Upper lobe of right lung (tissue), 1 donor: Measurements from ENCODE around the gene ABHD10. TPM values are rescaled to one million over a fixed set of nuclear protein-coding genes. Genes with fewer than 3 reads are reported as not detected.
A peak's percentile ranks its signal among the peaks of the same experiment; 100 is the strongest.

Source experiments
- ATAC-seq: fragments of 200-7000 bp; cut with Tn5 transposase; one replicate; pipeline ENCODE4 v1.9.1; 2020; ENCODE audit warnings: mild to moderate bottlenecking, moderate library complexity
- DNase-seq: peaks from one replicate; pipeline ENCODE4 v3.0.0-alpha.2; 2020
- H3K27ac ChIP-seq: fragments of 200-600 bp; one replicate; pipeline ENCODE4 v1.8.0; 2022
- H3K27me3 ChIP-seq: fragments of 200-600 bp; one replicate; pipeline ENCODE4 v1.8.0; 2022; ENCODE audit warnings: mild to moderate bottlenecking
- H3K36me3 ChIP-seq: fragments of 200-600 bp; one replicate; pipeline ENCODE4 v1.8.0; 2022
- H3K4me1 ChIP-seq: fragments of 200-600 bp; one replicate; pipeline ENCODE4 v1.8.0; 2022
- H3K4me3 ChIP-seq: fragments of 200-600 bp; one replicate; pipeline ENCODE4 v1.8.0; 2022; ENCODE audit warnings: mild to moderate bottlenecking
- H3K9me3 ChIP-seq: fragments of 200-600 bp; one replicate; pipeline ENCODE4 v1.8.0; 2022
- intact Hi-C: fragments of 100-400 bp; cut with DNase I; formaldehyde crosslinking; loops from one replicate; pipeline ENCODE4 v1.11.0; 2022
- total RNA-seq: library from RNA; stranded (reverse); fragmentation: NEBNext Ultra II Directional; extraction: Animal tissue kit (Norgen Biotek cat#: 25700); gene quantifications from one replicate; pipeline ENCODE4 v1.2.1, GENCODE V29; 2021
- TF ChIP-seq, protein P1 (sequence below): fragments of 200-600 bp; IDR thresholded peaks from one replicate; pipeline ENCODE4 v1.8.0; 2022; ENCODE audit warnings: antibody characterized with exemption
- donor health status: DM: no; HTN: yes; CAD: no; lungs with severe emphysema.

Gene ABHD10
- total RNA-seq, 1 donor from 2014 or later: 27.6 TPM

DNA sequence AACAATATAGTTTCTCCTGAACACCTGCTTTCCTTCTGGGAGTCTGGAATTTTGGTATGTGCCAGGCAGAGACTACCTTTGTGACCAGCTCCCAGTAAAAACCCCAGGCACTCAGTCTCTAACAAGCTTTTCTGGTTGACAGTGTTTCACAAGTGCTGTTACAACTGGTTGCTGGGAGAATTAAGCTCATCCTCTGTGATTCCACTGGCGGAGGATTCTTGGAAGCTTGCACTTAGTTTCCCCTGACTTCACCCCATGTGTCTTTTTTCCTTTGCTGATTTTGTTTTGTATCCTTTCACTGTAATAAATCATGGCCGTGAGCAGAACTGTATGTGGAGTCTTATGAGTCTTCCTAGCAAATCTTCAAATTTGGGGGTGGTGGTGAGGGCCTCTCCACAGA is 14.2 kb downstream of the ABHD10 start:
- Histone ChIP-seq H3K4me3 (no peak overlapping the region), H3K36me3 (peaks cover 36% of the 10 kb centered on the region), H3K9me3 (no peaks in the 10 kb centered on the region), H3K4me1 (no peaks in the 10 kb centered on the region), H3K27ac (no peak overlapping the region), H3K27me3 (no peaks in the 10 kb centered on the region)
- intact Hi-C loops: no loop called here
- TF ChIP-seq, protein P1, sequence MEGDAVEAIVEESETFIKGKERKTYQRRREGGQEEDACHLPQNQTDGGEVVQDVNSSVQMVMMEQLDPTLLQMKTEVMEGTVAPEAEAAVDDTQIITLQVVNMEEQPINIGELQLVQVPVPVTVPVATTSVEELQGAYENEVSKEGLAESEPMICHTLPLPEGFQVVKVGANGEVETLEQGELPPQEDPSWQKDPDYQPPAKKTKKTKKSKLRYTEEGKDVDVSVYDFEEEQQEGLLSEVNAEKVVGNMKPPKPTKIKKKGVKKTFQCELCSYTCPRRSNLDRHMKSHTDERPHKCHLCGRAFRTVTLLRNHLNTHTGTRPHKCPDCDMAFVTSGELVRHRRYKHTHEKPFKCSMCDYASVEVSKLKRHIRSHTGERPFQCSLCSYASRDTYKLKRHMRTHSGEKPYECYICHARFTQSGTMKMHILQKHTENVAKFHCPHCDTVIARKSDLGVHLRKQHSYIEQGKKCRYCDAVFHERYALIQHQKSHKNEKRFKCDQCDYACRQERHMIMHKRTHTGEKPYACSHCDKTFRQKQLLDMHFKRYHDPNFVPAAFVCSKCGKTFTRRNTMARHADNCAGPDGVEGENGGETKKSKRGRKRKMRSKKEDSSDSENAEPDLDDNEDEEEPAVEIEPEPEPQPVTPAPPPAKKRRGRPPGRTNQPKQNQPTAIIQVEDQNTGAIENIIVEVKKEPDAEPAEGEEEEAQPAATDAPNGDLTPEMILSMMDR: no peak
- DNase-seq: no peak
- no peak for ATAC-seq

DNA sequence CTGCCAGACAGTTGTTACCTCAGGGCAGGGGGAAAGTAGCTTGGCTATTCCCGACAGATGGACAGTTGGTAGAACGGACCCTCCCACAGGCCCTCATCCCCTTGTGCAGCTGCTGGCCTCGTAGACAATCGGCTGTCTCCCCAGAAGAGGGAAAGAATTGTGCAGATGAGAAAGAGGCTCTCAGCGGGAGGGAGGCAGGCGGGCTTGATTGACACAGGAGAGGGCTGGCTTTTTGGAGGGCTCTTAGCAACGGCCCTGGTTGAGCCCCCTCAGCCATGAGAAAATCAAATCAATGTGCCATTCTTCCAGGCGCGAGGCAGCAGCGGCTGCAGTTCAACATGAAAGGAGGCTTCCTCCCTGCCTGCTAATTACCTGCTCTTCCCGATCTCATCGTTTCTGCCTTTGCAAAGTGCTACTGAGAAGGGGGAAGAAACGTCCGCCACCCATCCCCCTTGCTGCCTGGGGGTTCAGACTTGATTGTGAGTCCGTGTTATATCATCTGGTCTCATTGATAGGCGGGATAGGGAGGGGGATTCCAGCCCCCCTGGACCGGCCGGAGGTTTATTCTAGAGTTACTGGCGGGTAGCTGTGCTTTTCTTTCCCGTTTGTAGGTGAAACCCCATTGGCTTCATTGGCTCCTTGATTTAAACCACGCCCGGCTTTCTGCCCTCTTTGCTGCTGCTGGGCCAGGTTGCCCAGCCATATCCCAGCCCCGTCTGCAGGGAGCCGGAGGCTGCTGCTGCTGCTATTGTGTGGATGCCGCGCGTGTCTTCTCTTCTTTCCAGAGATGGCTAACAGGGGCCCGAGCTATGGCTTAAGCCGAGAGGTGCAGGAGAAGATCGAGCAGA is 20.0 kb downstream of the ABHD10 start, which contains the start of gene TAGLN3:
TAGLN3 (plus strand) TSS at position 287 of the 848 bp plus-strand sequence; CDS start at position 788, 501 bp downstream.
- peaks cover 10% of the 10 kb centered on the region for H3K27me3 ChIP-seq
- TF ChIP-seq, protein P1: no peak
- H3K9me3 ChIP-seq: no peaks in the 10 kb centered on the region
- DNase-seq (no peak), ATAC-seq (peak; percentile 80)
- intact Hi-C loops: no loop called here
- no peaks in the 10 kb centered on the region for H3K36me3 ChIP-seq
- H3K4me3 ChIP-seq: peak within 1 kb of the TSS; percentile 45
- peaks cover 11% of the 10 kb centered on the region for H3K4me1 ChIP-seq
- H3K27ac ChIP-seq: no peak within 1 kb of the TSS

DNA sequence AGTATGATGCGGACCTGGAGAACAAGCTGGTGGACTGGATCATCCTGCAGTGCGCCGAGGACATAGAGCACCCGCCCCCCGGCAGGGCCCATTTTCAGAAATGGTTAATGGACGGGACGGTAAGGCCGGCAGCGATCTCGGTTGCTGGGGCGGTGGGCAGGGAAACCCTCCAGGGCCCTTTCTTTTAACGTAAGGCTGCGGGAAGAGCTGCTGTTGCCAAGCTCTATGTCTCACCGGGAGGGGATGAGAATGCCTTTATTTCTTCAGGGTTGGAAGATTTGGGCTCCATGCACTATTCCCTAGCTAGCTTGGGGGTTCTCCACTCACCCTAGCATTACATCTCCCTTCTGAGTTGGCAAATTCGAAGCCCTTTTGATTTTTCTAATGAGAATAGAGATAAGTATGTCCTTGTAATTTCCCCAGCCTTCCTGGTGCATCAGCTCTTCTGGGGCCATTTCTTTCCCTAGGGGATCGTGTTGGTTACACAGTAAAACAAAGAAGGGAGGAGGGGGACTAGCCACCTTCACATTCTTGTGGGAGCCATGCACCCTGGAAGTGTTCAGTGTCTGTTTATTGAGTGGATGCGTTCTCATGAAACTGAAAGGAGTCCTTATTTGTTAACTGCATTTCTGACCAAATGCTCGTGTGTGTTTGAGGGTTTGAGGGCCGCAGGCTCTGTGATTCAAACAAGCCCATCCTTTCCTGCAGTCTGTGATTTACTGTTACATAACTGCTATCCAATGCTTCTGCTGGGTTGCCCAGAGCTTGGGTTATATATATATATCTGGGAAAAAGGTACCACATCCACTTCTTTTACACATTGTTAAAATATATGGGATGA is 20.9 kb downstream of the ABHD10 start:
- Histone ChIP-seq H3K27ac (no peak overlapping the region), H3K27me3 (peaks cover 10% of the 10 kb centered on the region), H3K4me1 (peaks cover 11% of the 10 kb centered on the region), H3K4me3 (peak overlapping the region; percentile 45), H3K36me3 (no peaks in the 10 kb centered on the region), H3K9me3 (no peaks in the 10 kb centered on the region)
- TF ChIP-seq, protein P1: no peak
- ATAC-seq (no peak), DNase-seq (no peak)
- intact Hi-C loops: no loop called here

DNA sequence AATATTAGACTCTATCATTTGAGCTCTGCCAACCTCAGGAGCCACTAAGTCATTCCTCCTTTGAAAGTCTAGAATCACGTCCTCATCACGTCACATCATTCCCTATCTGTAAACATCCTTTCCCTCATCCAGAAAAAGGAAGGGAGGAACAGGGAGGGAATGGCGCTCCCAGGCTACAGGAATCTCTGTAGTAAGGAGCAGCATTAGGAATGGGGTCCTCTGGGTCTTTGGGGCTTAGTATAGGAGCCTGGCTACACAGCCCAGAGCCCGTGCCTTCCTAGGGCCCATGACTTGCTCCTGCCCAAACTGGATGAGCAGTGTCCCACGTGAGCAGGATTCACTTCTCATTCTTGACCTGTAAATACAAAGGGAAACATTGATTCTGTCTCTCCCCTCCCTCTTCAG is 21.5 kb downstream of the ABHD10 start:
- ATAC-seq (no peak), DNase-seq (no peak)
- H3K9me3 ChIP-seq: no peaks in the 10 kb centered on the region
- H3K4me1 ChIP-seq: peaks cover 11% of the 10 kb centered on the region
- no peak overlapping the region for H3K27ac ChIP-seq
- H3K4me3 ChIP-seq: no peak overlapping the region
- H3K36me3 ChIP-seq: no peaks in the 10 kb centered on the region
- TF ChIP-seq, protein P1: no peak
- peaks cover 10% of the 10 kb centered on the region for H3K27me3 ChIP-seq
- intact Hi-C loops: no loop called here

DNA sequence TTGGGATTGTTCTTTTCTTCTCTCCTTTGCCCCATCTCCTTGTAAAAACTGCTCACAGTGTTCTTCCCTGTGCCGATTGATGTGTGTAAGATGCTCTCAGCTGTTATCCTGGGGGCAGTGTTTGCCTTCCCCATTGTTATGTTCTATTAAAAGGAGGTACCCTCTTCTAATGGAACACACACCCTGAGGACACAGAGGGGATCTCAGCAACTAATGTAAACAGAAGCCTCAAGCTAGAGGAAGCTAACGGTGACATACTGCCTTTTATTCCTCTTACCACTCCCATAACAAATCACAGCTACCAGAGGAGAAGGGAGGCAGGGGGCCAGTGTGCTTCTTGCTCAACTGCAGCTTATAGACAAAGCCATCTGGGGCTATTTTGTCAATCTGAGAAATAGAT is 22.1 kb downstream of the ABHD10 start:
- DNase-seq: no peak
- TF ChIP-seq, protein P1: no peak
- no peak for ATAC-seq
- no peak overlapping the region for H3K27ac ChIP-seq
- intact Hi-C loops: no loop called here
- peaks cover 10% of the 10 kb centered on the region for H3K27me3 ChIP-seq
- no peaks in the 10 kb centered on the region for H3K36me3 ChIP-seq
- no peak overlapping the region for H3K4me3 ChIP-seq
- H3K4me1 ChIP-seq: peaks cover 11% of the 10 kb centered on the region
- no peaks in the 10 kb centered on the region for H3K9me3 ChIP-seq
